Stimulated activated CD4-positive, alpha-beta T cell treated with anti-CD3 and anti-CD28 coated beads, Interleukin-4, amount 100 ng/mL, for 24 hours (primary cell): ENCODE results near the gene ASXL3.

Source experiments
- DNase-seq: peaks from one replicate; pipeline ENCODE4 v3.0.0-alpha.2; 2020

ASXL3 gene

DNA sequence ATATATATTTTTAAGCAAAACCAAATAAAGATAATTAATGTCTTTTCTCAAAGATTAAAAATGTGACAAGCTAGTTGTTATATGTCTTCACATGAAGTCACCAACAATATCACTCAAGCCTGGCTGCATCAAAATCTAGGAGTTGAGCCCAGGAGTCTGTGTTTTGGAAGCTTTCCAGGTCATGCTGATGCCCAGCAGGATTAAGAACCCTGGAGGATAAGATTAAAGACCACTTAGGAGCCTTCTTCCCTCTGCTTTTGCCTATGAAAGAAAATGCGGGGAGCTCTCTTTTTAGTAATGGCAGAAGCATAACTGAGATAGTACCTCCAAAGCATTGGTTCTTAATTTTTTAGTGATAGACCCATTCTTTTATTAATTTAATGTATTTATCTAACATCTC is 157.4 kb downstream of the ASXL3 start:
- no peak for DNase-seq

DNA sequence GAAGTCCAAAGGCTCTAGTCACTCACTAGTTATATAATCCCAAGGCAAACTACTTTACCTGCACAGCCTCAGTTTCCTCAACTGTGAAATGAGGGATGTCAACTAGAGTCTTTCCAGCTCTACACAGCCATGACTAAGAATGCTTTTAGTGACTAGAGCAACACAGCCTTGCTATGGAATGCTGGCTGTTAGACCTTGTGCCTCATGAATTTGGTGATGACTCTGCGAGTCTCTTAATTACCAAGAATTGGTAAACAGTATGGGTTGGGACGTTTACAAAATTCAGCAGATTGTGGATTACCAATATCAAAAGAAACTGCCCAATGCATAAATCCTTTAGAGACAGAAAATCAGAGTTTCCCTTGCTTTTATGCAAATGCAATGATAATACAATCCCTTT is 163.7 kb downstream of the ASXL3 start:
- DNase-seq: no peak

DNA sequence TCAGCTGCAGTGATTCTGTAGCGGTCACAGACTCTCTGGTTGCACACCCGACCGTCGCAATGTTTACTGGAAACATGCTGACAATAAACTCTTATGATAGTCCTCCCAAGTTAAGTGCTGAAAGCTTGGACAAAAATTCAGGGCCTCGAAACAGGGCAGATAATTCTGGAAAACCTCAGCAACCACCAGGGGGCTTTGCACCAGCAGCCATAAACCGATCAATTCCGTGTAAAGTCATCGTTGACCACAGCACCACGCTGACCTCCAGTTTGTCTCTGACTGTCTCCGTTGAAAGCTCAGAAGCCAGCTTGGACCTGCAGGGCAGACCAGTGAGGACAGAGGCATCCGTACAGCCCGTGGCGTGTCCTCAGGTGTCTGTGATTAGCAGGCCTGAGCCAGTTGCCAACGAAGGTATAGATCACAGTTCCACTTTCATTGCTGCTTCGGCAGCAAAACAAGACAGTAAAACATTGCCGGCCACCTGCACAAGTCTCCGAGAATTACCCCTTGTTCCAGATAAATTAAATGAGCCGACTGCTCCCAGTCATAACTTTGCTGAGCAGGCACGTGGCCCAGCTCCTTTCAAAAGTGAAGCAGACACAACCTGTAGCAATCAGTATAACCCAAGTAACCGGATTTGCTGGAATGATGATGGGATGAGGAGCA is 166.1 kb downstream of the ASXL3 start:
- DNase-seq: no peak

DNA sequence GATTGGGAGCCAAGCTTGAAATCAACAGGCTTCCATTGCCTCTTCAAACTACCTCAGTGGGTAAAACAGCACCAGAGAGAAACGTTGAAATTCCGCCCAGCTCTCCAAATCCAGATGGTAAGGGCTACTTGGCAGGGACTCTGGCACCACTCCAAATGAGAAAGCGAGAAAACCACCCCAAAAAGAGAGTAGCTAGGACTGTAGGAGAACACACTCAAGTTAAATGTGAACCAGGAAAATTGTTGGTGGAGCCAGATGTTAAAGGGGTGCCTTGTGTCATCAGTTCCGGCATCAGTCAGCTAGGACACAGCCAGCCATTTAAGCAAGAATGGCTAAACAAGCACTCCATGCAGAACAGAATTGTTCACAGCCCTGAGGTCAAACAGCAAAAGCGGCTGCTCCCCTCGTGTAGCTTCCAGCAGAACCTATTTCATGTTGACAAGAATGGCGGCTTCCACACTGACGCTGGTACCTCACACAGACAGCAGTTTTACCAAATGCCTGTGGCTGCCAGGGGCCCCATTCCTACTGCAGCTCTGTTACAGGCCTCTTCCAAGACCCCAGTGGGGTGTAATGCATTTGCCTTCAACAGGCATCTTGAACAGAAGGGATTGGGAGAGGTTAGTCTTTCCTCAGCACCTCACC is 167.3 kb downstream of the ASXL3 start:
- DNase-seq: no peak

DNA sequence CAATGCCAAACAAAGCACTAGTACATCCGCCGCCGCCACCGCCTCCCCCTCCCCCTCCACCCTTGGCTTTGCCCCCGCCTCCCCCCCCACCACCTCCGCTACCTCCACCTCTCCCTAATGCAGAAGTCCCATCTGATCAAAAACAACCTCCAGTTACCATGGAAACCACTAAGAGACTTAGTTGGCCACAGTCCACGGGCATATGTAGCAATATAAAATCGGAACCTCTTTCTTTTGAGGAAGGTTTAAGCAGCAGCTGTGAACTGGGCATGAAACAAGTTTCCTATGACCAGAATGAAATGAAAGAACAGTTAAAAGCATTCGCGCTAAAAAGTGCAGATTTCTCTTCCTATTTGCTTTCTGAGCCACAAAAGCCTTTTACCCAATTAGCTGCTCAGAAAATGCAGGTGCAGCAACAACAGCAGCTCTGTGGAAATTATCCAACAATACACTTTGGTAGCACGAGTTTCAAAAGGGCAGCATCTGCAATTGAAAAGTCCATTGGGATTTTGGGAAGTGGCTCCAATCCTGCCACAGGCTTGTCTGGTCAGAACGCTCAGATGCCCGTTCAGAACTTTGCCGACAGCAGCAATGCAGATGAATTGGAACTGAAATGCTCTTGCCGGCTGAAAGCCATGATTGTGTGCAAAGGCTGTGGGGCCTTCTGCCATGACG is 168.0 kb downstream of the ASXL3 start:
- no peak for DNase-seq

DNA sequence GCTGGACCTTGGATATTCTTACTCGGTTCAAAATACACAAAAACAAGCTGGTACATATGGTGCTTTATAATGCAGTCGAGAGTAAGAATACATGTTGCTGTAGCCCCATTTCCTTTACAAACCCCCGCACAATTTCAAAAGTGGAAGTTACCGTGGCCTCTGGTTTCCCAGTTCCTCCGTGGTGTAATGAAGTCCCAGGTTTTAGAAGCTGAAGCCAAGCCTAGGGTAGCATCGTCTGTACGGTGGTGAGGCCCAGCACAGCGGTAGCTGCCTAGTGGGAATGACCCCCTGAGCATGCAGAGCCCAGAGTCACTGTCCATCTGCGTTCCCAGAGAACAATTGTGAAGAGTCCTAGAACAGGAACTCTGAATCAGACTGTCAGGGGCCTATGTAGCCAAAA is 171.8 kb downstream of the ASXL3 start:
- DNase-seq: no peak

DNA sequence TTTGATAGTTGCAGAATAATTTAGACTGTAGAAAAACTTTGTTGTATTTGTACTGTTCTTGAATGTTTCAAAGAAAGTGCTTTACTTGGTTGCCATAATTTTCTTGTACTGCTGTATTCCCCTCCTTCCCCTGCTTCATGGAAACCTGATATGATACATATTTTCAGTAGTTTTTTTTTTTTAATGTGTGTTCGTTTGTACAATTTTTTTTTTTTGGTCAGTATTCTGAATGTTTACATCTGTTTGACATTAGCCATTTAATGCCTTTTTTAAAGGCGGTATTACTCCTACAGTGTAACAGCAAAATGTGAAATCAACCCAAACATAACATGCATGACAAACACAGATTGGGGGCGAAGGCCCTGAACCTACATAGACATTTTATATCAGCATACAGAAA is 172.3 kb downstream of the ASXL3 start:
- no peak for DNase-seq

DNA sequence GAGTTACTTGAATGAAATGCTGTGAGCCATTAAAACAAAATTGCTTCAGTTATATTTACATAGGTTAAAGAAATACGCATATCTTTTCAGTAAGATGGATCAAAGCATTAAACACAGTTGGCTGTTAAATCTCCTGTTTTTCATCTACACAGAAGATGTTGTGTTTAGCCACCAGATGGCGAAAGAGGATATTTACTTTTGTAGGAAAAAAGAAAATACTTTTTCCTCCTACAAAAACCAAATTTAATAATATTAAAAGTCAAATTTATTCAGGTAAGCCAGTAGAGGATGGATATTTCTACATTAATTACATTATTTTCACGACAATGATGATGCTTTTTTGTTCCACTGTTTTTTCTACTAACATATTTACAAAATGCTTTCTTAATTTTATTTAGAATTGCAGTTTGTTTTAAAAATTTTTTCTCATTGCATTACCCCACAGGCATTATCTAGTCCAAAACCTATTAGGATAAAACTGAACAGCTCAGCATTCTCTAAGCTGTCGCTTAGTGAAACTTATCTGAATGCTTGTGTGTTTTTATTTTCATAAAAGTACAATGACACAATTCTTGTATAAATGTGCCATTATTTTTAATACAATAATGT is 173.7 kb downstream of the ASXL3 start:
- no peak for DNase-seq

DNA sequence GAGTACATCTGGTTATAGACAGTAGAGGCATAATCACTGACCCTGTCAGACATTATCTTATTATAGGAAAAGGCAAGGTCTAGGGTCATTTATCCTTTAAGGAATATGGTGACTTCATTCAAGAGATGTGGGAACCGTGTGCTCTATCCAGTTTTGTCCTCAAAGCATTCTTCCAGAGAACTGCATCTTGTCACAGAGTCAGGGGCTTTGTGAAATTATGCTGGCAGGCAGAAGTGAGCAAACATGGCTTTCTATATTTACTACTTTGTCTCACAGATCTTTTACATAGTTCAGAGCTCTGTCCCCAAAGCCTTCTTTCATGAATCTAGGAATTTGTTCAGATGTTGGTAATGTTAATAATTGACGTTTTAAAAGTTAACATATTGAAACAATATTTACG is 177.4 kb downstream of the ASXL3 start:
- DNase-seq: no peak

DNA sequence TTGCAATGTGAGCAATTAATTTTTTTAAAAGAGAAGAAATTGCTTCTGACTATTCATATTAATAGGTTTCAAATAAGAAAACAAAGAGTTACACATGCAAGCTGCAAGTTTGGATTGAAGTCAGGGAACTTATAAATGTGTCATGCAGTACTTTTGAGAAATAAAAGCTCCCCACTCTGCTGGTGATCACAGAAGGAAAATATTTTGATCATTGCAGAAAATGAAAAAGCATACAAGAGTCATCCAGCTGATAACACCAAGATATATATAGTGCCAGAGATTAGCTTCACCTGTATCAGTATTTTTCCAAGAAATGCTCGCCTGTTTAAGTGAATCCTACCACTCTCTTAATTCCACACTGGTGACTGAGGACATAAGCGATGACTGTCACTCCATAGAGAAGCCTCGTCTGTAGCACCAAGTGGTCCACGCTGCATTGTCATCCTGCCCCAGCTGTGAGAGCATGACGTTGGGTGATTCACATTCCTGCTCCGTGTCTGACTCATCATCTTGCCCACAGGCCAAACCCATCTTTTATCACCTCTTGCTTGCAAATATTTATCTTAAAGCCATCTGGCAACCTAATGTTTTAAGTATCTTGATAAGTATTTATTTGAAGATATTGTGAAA is 178.0 kb downstream of the ASXL3 start:
- no peak for DNase-seq

DNA sequence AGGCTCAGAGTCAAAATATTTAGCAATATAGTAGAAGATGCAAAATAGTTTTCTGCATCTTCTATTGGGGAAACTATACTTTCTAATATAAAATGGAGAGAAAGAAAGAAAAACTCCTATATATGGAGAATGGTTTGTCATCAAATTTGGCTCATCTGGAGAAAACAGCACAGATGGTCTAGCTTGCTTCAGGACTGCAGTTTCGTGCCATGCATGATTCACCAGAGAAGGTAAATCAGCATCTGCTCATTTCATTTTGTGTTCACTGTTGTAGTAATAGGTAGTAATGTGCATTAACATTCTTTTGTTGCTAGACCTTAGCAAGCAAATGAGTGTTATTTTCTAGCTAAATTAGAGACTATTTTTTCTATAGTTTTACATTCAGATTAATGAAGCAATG is 179.0 kb downstream of the ASXL3 start:
- no peak for DNase-seq

DNA sequence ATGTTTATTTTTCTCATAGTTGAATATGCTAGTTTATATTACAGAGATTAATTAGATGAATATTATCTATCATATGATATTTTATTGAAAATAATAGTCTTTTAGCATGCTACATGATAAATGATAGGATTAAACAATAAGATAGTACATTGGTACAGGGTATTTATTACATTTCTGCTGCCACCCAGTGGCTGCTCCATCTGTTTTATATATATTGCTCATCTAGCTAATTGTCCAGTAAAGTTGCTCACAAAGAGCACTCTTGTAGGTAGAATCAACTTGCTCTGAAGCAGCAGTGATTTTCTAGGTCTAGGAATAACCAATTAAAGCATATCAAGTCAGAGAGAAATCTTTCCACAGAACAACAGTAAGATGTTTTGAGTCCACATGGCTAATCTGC is 183.3 kb downstream of the ASXL3 start:
- no peak for DNase-seq

DNA sequence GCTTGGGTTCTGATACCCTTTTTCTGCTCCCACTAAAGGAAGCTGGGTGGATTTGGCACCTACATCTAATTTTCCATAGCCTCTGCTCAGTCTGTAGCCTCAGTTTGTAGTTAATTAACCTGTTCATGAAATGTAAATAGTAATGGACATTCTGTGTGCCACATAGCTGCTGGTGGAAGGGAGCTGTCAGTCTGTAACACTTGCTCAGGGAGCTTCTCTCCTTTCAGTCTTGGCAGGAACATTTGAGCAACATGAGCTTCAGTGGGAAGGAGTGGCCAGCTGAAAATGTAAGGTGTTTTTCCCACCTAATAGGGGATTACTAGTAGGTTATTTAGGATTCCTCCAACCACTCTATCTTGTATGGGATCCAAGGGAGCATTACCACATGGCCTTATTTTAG is 203.4 kb downstream of the ASXL3 start:
- DNase-seq: no peak
